Tibial nerve (tissue), 4 donors: Measurements from ENCODE around the gene RASGRF1.

Experiments
- EP300 ChIP-seq, 2 donors: sonication (generic); formaldehyde crosslinking; IDR thresholded peaks; one replicate each; pipeline ENCODE4 v1.6.1; 2017; ENCODE audit warnings: antibody characterized with exemption in 2 of 2, mild to moderate bottlenecking in 1 of 2
- TF ChIP-seq, protein P1 (sequence below), 5 experiments: fragments of 200-600 bp in 3 of 5; fragments of 450-650 bp in 2 of 5; sonication (generic) in 3 of 5; IDR thresholded peaks; one replicate each; pipeline ENCODE4 v1.5.1; 2016 to 2019; ENCODE audit warnings: antibody characterized with exemption in 5 of 5, mild to moderate bottlenecking in 3 of 5, moderate library complexity in 2 of 5

GRCh38 chr15:79049416-79049815 lies 41.2 kb downstream of the RASGRF1 start:
- no peak for TF ChIP-seq EP300 (IDR thresholded peaks at IDR 0.05)
- TF ChIP-seq, protein P1, sequence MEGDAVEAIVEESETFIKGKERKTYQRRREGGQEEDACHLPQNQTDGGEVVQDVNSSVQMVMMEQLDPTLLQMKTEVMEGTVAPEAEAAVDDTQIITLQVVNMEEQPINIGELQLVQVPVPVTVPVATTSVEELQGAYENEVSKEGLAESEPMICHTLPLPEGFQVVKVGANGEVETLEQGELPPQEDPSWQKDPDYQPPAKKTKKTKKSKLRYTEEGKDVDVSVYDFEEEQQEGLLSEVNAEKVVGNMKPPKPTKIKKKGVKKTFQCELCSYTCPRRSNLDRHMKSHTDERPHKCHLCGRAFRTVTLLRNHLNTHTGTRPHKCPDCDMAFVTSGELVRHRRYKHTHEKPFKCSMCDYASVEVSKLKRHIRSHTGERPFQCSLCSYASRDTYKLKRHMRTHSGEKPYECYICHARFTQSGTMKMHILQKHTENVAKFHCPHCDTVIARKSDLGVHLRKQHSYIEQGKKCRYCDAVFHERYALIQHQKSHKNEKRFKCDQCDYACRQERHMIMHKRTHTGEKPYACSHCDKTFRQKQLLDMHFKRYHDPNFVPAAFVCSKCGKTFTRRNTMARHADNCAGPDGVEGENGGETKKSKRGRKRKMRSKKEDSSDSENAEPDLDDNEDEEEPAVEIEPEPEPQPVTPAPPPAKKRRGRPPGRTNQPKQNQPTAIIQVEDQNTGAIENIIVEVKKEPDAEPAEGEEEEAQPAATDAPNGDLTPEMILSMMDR (IDR thresholded peaks at IDR 0.05) = no peak
